T-cell (primary cell): ENCODE results near the gene KIAA0319L. TPM values are rescaled to one million over a fixed set of nuclear protein-coding genes. Genes with fewer than 3 reads are reported as not detected.

Experiments used
- ATAC-seq, 4 experiments: fragments of 200-7000 bp in 3 of 4; fragments of 150-1000 bp in 1 of 4; cut with Tn5 transposase; replicated peaks in 1 of 4; 1 replicate in 3 of 4; 2 replicates in 1 of 4; pipeline ENCODE4 v1.10.0; 2021; ENCODE audit warnings: moderate library complexity in 3 of 4, mild to moderate bottlenecking in 2 of 4, moderate number of reproducible peaks in 1 of 4
- CTCF ChIA-PET, 2 donors: fragments of 300-600 bp; sonication (Branson Sonifier 250); formaldehyde crosslinking; loops; one replicate each; lab custom pipeline; 2022; ENCODE audit warnings: antibody characterized with exemption in 2 of 2; lab: Charles Lee
- POLR2A ChIA-PET, 2 donors: fragments of 300-600 bp; sonication (Branson Sonifier 250); formaldehyde crosslinking; loops; one replicate each; lab custom pipeline; 2022; ENCODE audit warnings: antibody characterized with exemption in 2 of 2; lab: Charles Lee
- DNase-seq, 35 experiments: peaks; one replicate each; pipeline versions ENCODE4 v3.0.0 to v3.0.0-alpha.2; 2013 to 2023
- H3K27ac ChIP-seq: one replicate; pipeline ENCODE4 v1.5.1; 2013; ENCODE audit warnings: low read length
- H3K27me3 ChIP-seq, 2 experiments: replicated peaks in 1 of 2; 1 replicate in 1 of 2; 2 replicates in 1 of 2; pipeline versions ENCODE4 v1.6.1 to v1.7.0; 2013; ENCODE audit warnings: low read length in 1 of 2, mixed read lengths in 1 of 2; ENCODE audit not compliant: control insufficient read depth in 2 of 2, insufficient read depth in 2 of 2; ENCODE audit errors: extremely low read depth in 1 of 2
- H3K36me3 ChIP-seq, 2 donors: 1 replicate in 1 of 2; 2 replicates in 1 of 2; pipeline versions ENCODE4 v1.6.1 to v1.7.0; 2013; ENCODE audit warnings: low read length in 1 of 2; ENCODE audit not compliant: control insufficient read depth in 2 of 2, insufficient read depth in 1 of 2; ENCODE audit errors: extremely low read depth in 1 of 2
- H3K4me1 ChIP-seq, 2 experiments: 1 replicate in 1 of 2; 2 replicates in 1 of 2; pipeline versions ENCODE4 v1.6.1 to v1.7.0; 2013; ENCODE audit warnings: low read length in 2 of 2, mixed read lengths in 1 of 2; ENCODE audit not compliant: insufficient read depth in 2 of 2, control insufficient read depth in 1 of 2; ENCODE audit errors: extremely low read depth in 1 of 2
- H3K4me3 ChIP-seq, 2 donors: 1 replicate in 1 of 2; 2 replicates in 1 of 2; pipeline versions ENCODE4 v1.5.1 to v1.7.0; 2013; ENCODE audit warnings: mild to moderate bottlenecking in 2 of 2, low read length in 1 of 2, moderate library complexity in 1 of 2; ENCODE audit not compliant: control insufficient read depth in 1 of 2; ENCODE audit errors: extremely low read depth in 1 of 2
- H3K9me3 ChIP-seq: 2 replicates; pipeline ENCODE4 v1.7.0; 2013
- H3K27ac Mint-ChIP-seq, 2 donors: one replicate each; pipeline ENCODE4 v1.8.0; 2020 to 2021; ENCODE audit warnings: mild to moderate bottlenecking in 2 of 2, mixed read lengths in 2 of 2
- H3K27me3 Mint-ChIP-seq, 2 donors: one replicate each; pipeline ENCODE4 v1.8.0; 2021 to 2022; ENCODE audit warnings: mixed read lengths in 2 of 2
- H3K36me3 Mint-ChIP-seq: one replicate; pipeline ENCODE4 v1.8.0; 2021; ENCODE audit warnings: mixed read lengths
- H3K4me1 Mint-ChIP-seq, 3 donors: one replicate each; pipeline ENCODE4 v1.8.0; 2020 to 2022; ENCODE audit warnings: mixed read lengths in 3 of 3, mild to moderate bottlenecking in 1 of 3
- H3K4me3 Mint-ChIP-seq, 3 donors: one replicate each; pipeline ENCODE4 v1.8.0; 2020 to 2022; ENCODE audit warnings: mild to moderate bottlenecking in 3 of 3, mixed read lengths in 3 of 3, moderate library complexity in 3 of 3
- H3K9me3 Mint-ChIP-seq, 3 donors: one replicate each; pipeline ENCODE4 v1.8.0; 2020 to 2022; ENCODE audit warnings: mixed read lengths in 3 of 3
- WGBS: methylation state at CpG from one replicate; pipeline ENCODE4 v1.1.5; 2013; ENCODE audit warnings: missing lambda C conversion rate; ENCODE audit not compliant: insufficient coverage; 5-methylcytosine and 5-hydroxymethylcytosine counted together
- total RNA-seq, 35 experiments: library from RNA in 6 of 35; stranded (reverse) in 6 of 35; fragments of 120-200 nt in 1 of 35; gene quantifications; one replicate each; pipeline versions ENCODE4 v1.2.1 to v1.2.4 and lab custom pipeline; 2013 to 2026

Gene KIAA0319L
- total RNA-seq, 5 donors from 2014 or later (not counting 1 experiment from before 2014, with no cell fraction given): 60.8 to 73.7 (median 63.7) TPM

- 85% methylated on average over 2 of the region's 2 CpGs for WGBS
- H3K4me1 ChIP-seq: peaks cover 2 to 28% of the 10 kb centered on the region in 2 experiments
- no peak overlapping the region for H3K27ac ChIP-seq
- H3K4me3 ChIP-seq: no peak overlapping the region
- DNase-seq (no peak), ATAC-seq (no peak)
- Mint-ChIP-seq H3K27ac (no peak overlapping the region), H3K4me1 (peaks cover 19 to 28% (median 22%) of the 10 kb centered on the region in 3 donors), H3K4me3 (no peak overlapping the region), H3K36me3 (peaks cover 4% of the 10 kb centered on the region), H3K27me3 (no peaks in the 10 kb centered on the region), H3K9me3 (no peaks in the 10 kb centered on the region)
- CTCF ChIA-PET: interaction anchor here in 1 of 2 donors (0.6 to 2.1 kb wide), 3 partner anchors 24 to 122 kb away, joined by 3 to 4 read pairs (median 3); no protein-coding TSS in a partner anchor
- no peaks in the 10 kb centered on the region for H3K9me3 ChIP-seq
- POLR2A ChIA-PET: no interaction called here
- H3K27me3 ChIP-seq: peaks cover 0 to 6% of the 10 kb centered on the region in 2 experiments
- H3K36me3 ChIP-seq: no peaks in the 10 kb centered on the region
These were observed 15.1 kb upstream of the KIAA0319L start for GRCh38 chr1:35572296-35572695.

GRCh38 chr1:35571263-35571662 lies 14.1 kb upstream of the KIAA0319L start:
- Mint-ChIP-seq H3K36me3 (peaks cover 4% of the 10 kb centered on the region), H3K4me3 (no peak overlapping the region), H3K27me3 (no peaks in the 10 kb centered on the region), H3K4me1 (peaks cover 15 to 24% (median 18%) of the 10 kb centered on the region in 3 donors), H3K9me3 (no peaks in the 10 kb centered on the region), H3K27ac (no peak overlapping the region)
- Histone ChIP-seq H3K27ac (no peak overlapping the region), H3K27me3 (peaks cover 0 to 6% of the 10 kb centered on the region in 2 experiments), H3K9me3 (no peaks in the 10 kb centered on the region), H3K4me3 (no peak overlapping the region), H3K36me3 (no peaks in the 10 kb centered on the region), H3K4me1 (peaks cover 0 to 19% of the 10 kb centered on the region in 2 experiments)
- DNase-seq (peak in 1 of 35 experiments; percentile 3), ATAC-seq (no peak)
- CTCF ChIA-PET: interaction anchor here (0.7 to 2.1 kb wide), 4 partner anchors 19 to 119 kb away, joined by 3 to 4 read pairs (median 3); no protein-coding TSS in a partner anchor
- POLR2A ChIA-PET: interaction anchor here (0.6 kb wide), 3 partner anchors 8 to 344 kb away, joined by 5 to 11 read pairs (median 5); no protein-coding TSS in a partner anchor
- WGBS: 98% methylated on average over 4 of the region's 8 CpGs

- WGBS: 93% methylated on average over 7 of the region's 10 CpGs
- CTCF ChIA-PET: interaction anchor here (0.7 to 2.1 kb wide), 5 partner anchors 18 to 145 kb away, joined by 3 to 4 read pairs (median 3); no protein-coding TSS in a partner anchor
- H3K9me3 Mint-ChIP-seq: no peaks in the 10 kb centered on the region
- Histone ChIP-seq H3K36me3 (peaks cover 0 to 3% of the 10 kb centered on the region in 2 donors), H3K4me1 (peaks cover 0 to 13% of the 10 kb centered on the region in 2 experiments), H3K9me3 (no peaks in the 10 kb centered on the region), H3K27ac (no peak overlapping the region), H3K27me3 (peaks cover 0 to 6% of the 10 kb centered on the region in 2 experiments), H3K4me3 (no peak overlapping the region)
- H3K4me1 Mint-ChIP-seq: peaks cover 10 to 18% (median 14%) of the 10 kb centered on the region in 3 donors
- POLR2A ChIA-PET: interaction anchor here (0.6 kb wide), 2 partner anchors 8 to 57 kb away, joined by 5 to 11 read pairs; no protein-coding TSS in a partner anchor
- peaks cover 4% of the 10 kb centered on the region for H3K36me3 Mint-ChIP-seq
- H3K27me3 Mint-ChIP-seq: no peaks in the 10 kb centered on the region
- no peak overlapping the region for H3K27ac Mint-ChIP-seq
- DNase-seq: no peak
- no peak for ATAC-seq
- H3K4me3 Mint-ChIP-seq: no peak overlapping the region
These were observed 13.5 kb upstream of the KIAA0319L start for GRCh38 chr1:35570589-35571137.

GRCh38 chr1:35569936-35570335 lies 12.7 kb upstream of the KIAA0319L start:
- CTCF ChIA-PET: no interaction called here
- no peak for DNase-seq
- Histone ChIP-seq H3K27me3 (peaks cover 0 to 6% of the 10 kb centered on the region in 2 experiments), H3K36me3 (peaks cover 0 to 3% of the 10 kb centered on the region in 2 donors), H3K4me3 (no peak overlapping the region), H3K9me3 (no peaks in the 10 kb centered on the region), H3K4me1 (peaks cover 0 to 14% of the 10 kb centered on the region in 2 experiments), H3K27ac (no peak overlapping the region)
- POLR2A ChIA-PET: no interaction called here
- WGBS: 75% methylated on average over 1 of the region's 1 CpG
- H3K27ac Mint-ChIP-seq: no peak overlapping the region
- no peaks in the 10 kb centered on the region for H3K36me3 Mint-ChIP-seq
- H3K4me3 Mint-ChIP-seq: no peak overlapping the region
- peaks cover 5 to 12% (median 9%) of the 10 kb centered on the region in 3 donors for H3K4me1 Mint-ChIP-seq
- no peak for ATAC-seq
- no peaks in the 10 kb centered on the region for H3K27me3 Mint-ChIP-seq
- no peaks in the 10 kb centered on the region for H3K9me3 Mint-ChIP-seq

- peaks cover 0 to 24% of the 10 kb centered on the region in 2 experiments for H3K4me1 ChIP-seq
- Mint-ChIP-seq H3K27me3 (no peaks in the 10 kb centered on the region), H3K9me3 (no peaks in the 10 kb centered on the region), H3K4me3 (no peak overlapping the region), H3K27ac (no peak overlapping the region), H3K36me3 (peaks cover 7% of the 10 kb centered on the region), H3K4me1 (peaks cover 13 to 20% (median 16%) of the 10 kb centered on the region in 3 donors)
- ATAC-seq: peak; percentile 56 to 65 (median 64)
- DNase-seq: peak in 31 of 35 experiments; percentile 29 to 83 (median 53)
- peaks cover 3% of the 10 kb centered on the region in 2 donors for H3K36me3 ChIP-seq
- H3K4me3 ChIP-seq: no peak overlapping the region
- POLR2A ChIA-PET: interaction anchor here in 1 of 2 donors (0.5 kb wide), 2 partner anchors 14 to 148 kb away, joined by 3 read pairs; no protein-coding TSS in a partner anchor
- H3K9me3 ChIP-seq: no peaks in the 10 kb centered on the region
- CTCF ChIA-PET: interaction anchor here (0.6 to 3.6 kb wide), 19 partner anchors 9 to 716 kb away, joined by 3 to 26 read pairs (median 5); no protein-coding TSS in a partner anchor
- no peaks in the 10 kb centered on the region for H3K27me3 ChIP-seq
- whole genome bisulfite sequencing: 100% methylated on average over 1 of the region's 4 CpGs
- no peak overlapping the region for H3K27ac ChIP-seq
These were observed 11.8 kb upstream of the KIAA0319L start for GRCh38 chr1:35568975-35569395.

- Histone ChIP-seq H3K36me3 (peaks cover 3 to 5% of the 10 kb centered on the region in 2 donors), H3K4me1 (peaks cover 0 to 18% of the 10 kb centered on the region in 2 experiments), H3K9me3 (no peaks in the 10 kb centered on the region), H3K27ac (no peak overlapping the region), H3K4me3 (no peak overlapping the region), H3K27me3 (no peaks in the 10 kb centered on the region)
- ChIA-PET POLR2A (no interaction called here), CTCF (interaction anchor here (0.8 to 3.6 kb wide), 13 partner anchors 10 to 717 kb away, joined by 3 to 26 read pairs (median 6); no protein-coding TSS in a partner anchor)
- ATAC-seq: no peak
- Mint-ChIP-seq H3K4me3 (no peak overlapping the region), H3K36me3 (peaks cover 7% of the 10 kb centered on the region), H3K27ac (no peak overlapping the region), H3K9me3 (no peaks in the 10 kb centered on the region), H3K4me1 (peaks cover 17 to 25% (median 19%) of the 10 kb centered on the region in 3 donors), H3K27me3 (no peaks in the 10 kb centered on the region)
- 86% methylated on average over 9 of the region's 9 CpGs for WGBS
- DNase-seq: peak in 1 of 35 experiments; percentile 1
These were observed 10.8 kb upstream of the KIAA0319L start for GRCh38 chr1:35567947-35568558.
